GM19395 (cell line): ENCODE data around the gene SLC23A1.
"Not testable (repeated sequence)": the region's sequence is repeated elsewhere in the genome, so short reads cannot be mapped to it uniquely, and the experiment has no call there.

Source experiments
- ATAC-seq: cut with Tn5 transposase; IDR thresholded peaks from one replicate; pipeline ENCODE4 v1.9.1; 2021; ENCODE audit warnings: mild to moderate bottlenecking, moderate library complexity; ENCODE audit not compliant: unreplicated experiment

SLC23A1 gene

GRCh38 chr5:139383275-139383992 lies at the start of gene SLC23A1:
Gene SLC23A1, minus strand, starts transcription at chr5:139383297. Its CDS starts 44 bp downstream, at chr5:139383253.
- ATAC-seq, result no peak

- ATAC-seq, result no peak
Measured at GRCh38 chr5:139431706-139432105, 48.6 kb upstream of the SLC23A1 start.

DNA sequence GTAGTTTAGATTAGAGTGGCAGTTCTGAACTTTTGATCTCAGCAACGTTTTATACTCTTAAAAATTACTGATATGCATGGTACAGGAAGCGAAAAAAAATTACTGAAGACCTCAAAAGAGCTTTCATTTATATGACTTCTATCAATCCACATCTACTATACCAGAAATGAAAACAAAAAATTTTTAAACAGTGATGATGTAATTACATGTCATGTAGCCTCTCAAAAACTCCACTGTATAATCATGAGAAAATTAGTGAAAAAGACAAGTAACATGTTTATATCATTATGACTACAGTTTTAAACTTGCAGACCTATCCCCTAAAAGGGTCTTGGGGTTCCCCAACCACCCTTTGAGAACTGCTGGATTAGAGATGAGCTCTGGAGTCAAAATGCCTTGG lies 46.9 kb upstream of the SLC23A1 start:
- ATAC-seq, result no peak

- ATAC-seq, result no peak
Measured at GRCh38 chr5:139426203-139426885, 43.2 kb upstream of the SLC23A1 start.

GRCh38 chr5:139425497-139425896 lies 42.4 kb upstream of the SLC23A1 start:
- no peak for ATAC-seq

GRCh38 chr5:139422307-139422893 lies 39.3 kb upstream of the SLC23A1 start:
- peak; percentile 61 for ATAC-seq

DNA sequence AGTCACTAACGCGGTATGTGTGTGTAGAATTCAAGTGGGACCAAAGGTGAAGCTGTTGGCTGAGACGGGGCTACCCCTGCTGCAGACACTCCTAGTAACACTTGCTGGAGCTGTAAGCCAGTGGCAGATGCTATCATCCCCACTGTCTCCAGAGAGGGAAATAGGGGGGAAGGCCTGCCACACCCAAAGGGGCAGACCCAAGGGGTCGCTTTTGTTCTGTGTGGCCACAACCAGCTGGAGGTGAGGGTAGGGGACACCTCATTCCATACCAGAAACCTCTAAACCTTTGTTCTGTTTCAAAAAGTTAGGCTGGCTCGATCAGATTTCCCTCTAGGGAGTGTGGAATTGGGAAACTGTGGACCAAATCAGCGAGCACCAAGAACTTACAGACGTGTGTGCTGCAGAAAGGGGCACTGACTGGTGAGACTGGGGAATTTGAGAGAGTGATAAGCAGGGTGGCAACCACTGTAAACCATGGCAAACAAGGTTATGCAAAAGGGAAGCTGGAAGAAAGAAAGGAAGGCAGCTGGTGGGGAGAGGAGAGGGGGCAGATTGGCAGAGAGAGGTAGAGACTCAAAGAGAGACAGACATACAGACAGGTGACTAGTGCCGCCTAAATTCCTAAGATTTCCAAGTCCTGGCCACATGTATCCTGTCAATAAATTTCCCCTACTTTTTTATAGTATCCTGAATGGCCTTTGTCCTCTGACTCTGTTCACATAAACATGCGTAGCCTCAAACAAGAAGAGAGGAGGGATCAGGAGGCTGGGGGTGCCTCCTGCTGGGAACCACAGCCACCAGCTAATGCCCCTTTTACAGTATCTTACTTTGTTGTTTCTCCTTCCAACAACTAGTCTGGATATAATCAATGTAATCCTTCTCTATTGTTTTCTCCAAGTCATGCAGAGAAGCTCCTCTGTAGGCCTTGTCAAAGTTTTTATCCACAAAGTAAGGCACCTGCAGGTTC lies 36.4 kb upstream of the SLC23A1 start:
- no peak for ATAC-seq

DNA sequence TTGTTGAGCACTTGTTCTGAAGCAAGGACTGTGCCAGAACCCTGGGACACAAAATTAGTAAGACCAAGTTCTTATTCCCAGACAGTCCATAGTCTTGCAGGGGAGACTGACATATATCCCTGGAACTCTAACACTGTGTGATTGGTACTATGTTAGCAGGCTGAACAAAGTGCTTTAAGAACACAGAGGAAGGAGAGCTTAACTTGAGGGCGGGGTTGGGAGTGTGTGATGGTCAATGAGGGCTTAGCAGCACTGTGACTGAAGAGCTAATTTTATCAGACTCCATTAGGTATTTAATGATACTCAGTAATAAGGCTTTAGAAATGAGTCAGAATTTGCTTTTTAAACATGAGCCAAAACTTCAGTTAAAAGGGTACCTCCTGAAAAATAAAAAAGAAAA lies 35.7 kb upstream of the SLC23A1 start:
- no peak for ATAC-seq

DNA sequence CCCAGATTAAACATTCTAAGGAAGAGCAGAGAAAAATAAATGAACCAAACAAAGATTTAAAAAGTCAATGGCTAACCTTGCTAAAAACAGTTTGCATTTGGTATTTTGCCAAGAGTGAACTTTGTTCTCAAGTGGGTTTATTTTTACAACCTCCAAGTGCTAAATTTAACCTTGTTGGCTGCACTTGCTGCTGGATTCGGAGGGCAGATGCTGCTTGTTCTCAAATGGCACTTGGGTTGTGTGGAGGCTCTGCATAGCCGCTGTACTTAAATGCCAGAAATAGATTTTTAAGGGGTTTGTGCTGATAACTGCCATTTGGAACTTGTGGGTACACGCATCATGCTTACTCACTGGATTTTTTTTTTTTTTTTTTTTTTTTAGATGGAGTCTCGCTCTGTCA lies 34.1 kb upstream of the SLC23A1 start:
- ATAC-seq, result no peak

- no peak for ATAC-seq
Measured at GRCh38 chr5:139416651-139417050, 33.6 kb upstream of the SLC23A1 start.

DNA sequence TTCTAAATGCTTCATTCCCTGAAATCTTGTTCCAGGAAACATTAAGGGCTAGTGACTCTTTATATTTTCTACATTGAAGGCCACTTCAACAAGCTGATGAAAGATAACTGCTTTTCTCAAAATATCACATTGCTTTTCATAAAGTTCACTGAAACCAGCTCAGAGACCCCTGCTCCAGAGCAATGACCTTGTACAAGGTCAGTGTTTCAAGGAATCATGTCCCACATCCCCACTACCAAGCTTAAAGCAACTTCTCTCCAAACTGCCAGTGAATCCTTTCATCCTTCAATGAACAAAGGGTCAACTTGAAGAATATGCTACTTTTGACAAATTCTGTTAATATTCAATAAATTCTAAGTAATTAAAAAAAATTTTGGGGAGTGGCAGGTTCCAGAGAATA lies 32.8 kb upstream of the SLC23A1 start:
- no peak for ATAC-seq

DNA sequence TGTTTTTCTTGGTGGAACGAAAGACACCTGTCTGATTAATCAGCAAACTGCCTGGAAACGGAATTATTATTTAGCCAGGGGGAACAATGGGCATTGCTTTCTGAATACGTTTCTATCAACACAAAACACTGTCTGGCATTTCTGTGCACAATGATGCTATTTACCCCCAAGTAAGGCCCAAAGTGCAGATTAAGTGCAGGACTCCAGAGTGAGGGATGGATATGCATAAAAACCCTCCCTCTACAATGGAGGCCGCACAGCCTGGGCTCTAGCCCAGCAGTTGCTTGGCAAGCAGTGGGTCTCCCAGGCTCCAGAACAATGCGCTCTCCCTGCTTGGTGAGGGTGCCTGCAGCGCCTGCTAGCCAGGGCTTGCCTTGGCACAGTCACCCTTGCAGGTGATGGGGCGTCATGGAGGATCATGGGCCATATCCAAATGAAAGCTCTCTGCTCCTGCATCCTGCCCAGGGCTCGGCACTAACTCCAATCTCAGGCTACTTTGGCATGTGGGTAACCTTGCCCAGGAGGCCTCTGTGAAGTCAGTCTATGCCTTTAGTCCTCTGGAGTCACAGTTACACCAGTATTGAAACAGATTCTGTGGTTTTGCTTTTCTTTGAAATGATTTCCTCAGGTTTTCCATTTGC lies 32.2 kb upstream of the SLC23A1 start:
- no peak for ATAC-seq

DNA sequence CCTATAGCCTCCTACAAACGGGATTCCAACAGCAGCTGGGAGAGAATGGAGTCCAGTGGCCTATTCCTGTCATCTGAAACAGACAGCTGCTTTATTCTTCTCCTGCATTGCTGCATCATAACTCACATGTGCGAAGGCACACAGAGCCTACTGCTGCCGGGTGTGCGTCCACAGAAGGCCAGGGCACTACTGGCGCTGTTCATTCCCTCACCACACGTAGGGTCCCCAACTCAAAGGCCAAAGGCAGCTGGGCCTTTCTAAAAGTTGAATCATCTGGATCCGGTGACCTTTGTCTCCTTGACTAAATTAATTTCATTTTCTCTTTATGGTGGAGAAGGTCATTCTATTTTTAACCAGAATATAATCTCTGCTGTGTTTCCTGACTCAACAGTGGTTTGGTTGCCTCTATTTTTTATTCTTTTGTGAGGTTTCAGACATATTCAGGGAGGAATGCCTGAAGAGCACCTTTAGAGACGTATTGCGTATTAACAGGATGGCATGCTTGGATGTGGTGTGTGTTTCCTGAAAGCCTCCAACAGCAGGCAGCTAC lies 31.6 kb upstream of the SLC23A1 start:
- no peak for ATAC-seq

GRCh38 chr5:139413963-139414362 lies 30.9 kb upstream of the SLC23A1 start:
- no peak for ATAC-seq

DNA sequence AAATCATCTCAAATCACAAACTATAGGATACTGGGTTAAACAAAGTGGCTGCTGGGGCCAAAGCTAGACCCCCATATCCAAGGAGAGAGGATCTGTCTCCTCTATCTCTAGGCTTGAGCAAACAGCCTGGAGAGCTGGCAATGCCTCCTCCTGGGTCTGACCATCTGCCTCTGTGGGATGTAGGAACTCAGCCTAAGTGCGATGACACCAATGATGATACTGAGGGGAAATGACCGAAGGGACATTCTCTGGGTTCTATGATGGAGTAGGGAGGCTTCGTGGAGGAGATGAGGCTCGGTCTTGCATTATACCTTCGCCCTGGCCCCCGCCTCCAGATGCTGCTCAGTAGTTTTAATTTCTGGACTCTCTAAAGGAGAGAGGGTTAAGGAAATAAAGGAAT lies 30.1 kb upstream of the SLC23A1 start:
- ATAC-seq, result no peak

DNA sequence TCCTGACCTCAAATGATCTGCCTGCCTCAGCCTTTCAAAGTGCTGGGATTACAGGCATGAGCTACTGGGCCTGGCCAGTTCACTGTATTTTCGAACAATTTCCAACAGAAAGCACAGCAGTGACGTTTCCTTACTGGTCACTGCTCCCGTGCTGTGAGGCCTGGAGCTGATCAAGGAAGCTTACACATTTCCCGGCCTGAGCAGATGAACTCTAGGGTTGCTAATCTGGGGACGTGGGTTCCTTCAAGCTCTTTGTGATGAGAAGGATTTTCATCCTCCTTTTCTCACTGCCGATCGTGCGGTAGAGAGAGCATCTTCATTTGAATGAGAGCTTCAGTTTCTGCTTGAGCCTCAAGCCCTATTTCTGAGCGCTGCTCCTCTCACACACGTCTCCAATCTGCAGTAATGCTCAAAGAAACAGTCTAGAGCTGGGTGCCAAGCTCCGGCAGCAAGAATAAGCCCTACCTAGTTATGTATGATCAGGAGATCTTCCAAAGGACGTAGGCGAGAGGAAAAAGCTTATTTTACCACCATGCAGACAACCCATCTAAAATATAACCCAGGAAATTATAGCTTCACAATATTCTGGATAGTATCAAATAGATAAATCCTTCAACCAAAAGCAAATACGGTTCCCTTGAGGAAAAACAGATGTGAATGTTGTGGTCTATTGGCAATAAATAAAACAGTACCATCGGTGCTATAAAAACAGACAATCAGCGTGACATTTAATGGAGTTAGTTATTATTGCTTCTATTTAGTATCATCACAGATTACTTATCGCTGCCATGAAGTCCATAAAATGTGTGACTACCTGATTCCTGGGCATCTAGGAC lies 28.1 kb upstream of the SLC23A1 start:
- no peak for ATAC-seq

- ATAC-seq, result no peak
Measured at GRCh38 chr5:139410121-139410992, 27.3 kb upstream of the SLC23A1 start.

DNA sequence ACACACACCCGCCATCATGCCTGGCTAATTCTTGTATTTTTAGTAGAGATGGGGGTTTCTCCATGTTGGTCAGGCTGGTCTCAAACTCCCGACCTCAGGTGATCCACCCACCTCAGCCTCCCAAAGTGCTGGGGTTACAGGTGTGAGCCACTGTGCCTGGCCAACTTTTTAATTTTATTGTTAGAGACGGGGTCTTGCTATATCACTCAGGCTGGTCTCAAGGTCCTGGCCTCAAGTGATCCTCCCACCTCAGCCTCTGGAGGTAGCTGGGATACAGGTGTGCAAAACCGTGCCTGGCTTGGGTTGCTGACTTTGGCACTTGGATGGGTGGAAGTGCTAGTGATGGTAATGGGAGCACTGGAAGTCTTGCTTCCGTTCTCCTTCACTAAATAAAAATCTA lies 26.0 kb upstream of the SLC23A1 start:
- ATAC-seq, result not testable (repeated sequence)
